H1 (cell line): ENCODE data around the gene HTR1B. TPM values are rescaled to one million over a fixed set of nuclear protein-coding genes. Genes with fewer than 3 reads are reported as not detected.

Experiments
- CTCF ChIA-PET: fragments of 300-600 bp; sonication (Branson Sonifier 250); formaldehyde crosslinking; loops from one replicate; lab custom pipeline; 2021; ENCODE audit not compliant: partially characterized antibody; lab: Charles Lee
- POLR2A ChIA-PET: fragments of 300-600 bp; sonication (Branson Sonifier 250); formaldehyde crosslinking; loops from one replicate; lab custom pipeline; 2021; ENCODE audit warnings: inconsistent platforms; ENCODE audit not compliant: partially characterized antibody; lab: Charles Lee
- DNase-seq, 2 experiments: peaks; one replicate each; pipeline versions ENCODE4 v3.0.0 to v3.0.0-alpha.2; 2010 to 2022; ENCODE audit warnings: low spot score in 2 of 2, low read depth in 1 of 2, mixed read lengths in 1 of 2
- FAIRE-seq: peaks from 2 replicates; lab custom pipeline; 2011; peaks lifted over from hg19 to GRCh38; lab: Jason Lieb, UNC
- H2AFZ ChIP-seq: 2 replicates; pipeline ENCODE4 v1.8.1; 2012; ENCODE audit warnings: low read length, inconsistent platforms
- H2AK5ac ChIP-seq: 2 replicates; pipeline ENCODE4 v1.6.1; 2013; ENCODE audit warnings: low read depth, low read length
- H2BK120ac ChIP-seq: replicated peaks from 2 replicates; pipeline ENCODE3; 2013; ENCODE audit warnings: low read depth, low read length, inconsistent platforms
- H2BK12ac ChIP-seq: 2 replicates; pipeline ENCODE4 v1.6.1; 2013; ENCODE audit warnings: low read depth, low read length
- H2BK15ac ChIP-seq: 2 replicates; pipeline ENCODE4 v1.6.1; 2013; ENCODE audit warnings: low read length
- H2BK20ac ChIP-seq: 2 replicates; pipeline ENCODE4 v1.6.1; 2013; ENCODE audit warnings: low read length
- H2BK5ac ChIP-seq: 2 replicates; pipeline ENCODE4 v1.6.1; 2013; ENCODE audit warnings: low read depth, low read length
- H3K14ac ChIP-seq: 2 replicates; pipeline ENCODE4 v1.6.1; 2013; ENCODE audit warnings: inconsistent platforms; ENCODE audit not compliant: insufficient read length
- H3K18ac ChIP-seq: 2 replicates; pipeline ENCODE4 v1.6.1; 2013; ENCODE audit warnings: low read length; ENCODE audit errors: extremely low read depth
- H3K23ac ChIP-seq: 2 replicates; pipeline ENCODE4 v1.6.1; 2013; ENCODE audit warnings: inconsistent platforms; ENCODE audit not compliant: insufficient read length
- H3K23me2 ChIP-seq: 2 replicates; pipeline ENCODE4 v1.6.1; 2013; ENCODE audit warnings: low read depth, low read length
- H3K27ac ChIP-seq: 2 replicates; pipeline ENCODE4 v1.6.1; 2011; ENCODE audit warnings: low read depth, low read length, inconsistent platforms
- H3K27me3 ChIP-seq, 4 experiments: replicated peaks in 1 of 4; 1 replicate in 1 of 4; 2 replicates in 3 of 4; pipeline versions ENCODE4 v1.6.1 to v1.8.1; 2011 to 2013; ENCODE audit warnings: low read length in 3 of 4, mild to moderate bottlenecking in 3 of 4, inconsistent platforms in 2 of 4, mixed read lengths in 2 of 4, moderate library complexity in 1 of 4; ENCODE audit not compliant: control insufficient read depth in 3 of 4, insufficient read depth in 3 of 4; ENCODE audit errors: extremely low read depth in 1 of 4
- H3K36me3 ChIP-seq, 4 experiments: 2 replicates each; pipeline versions ENCODE4 v1.6.1 to v1.8.1; 2011 to 2013; ENCODE audit warnings: mild to moderate bottlenecking in 4 of 4, low read length in 3 of 4, moderate library complexity in 2 of 4, control low read depth in 1 of 4, inconsistent platforms in 1 of 4; ENCODE audit not compliant: insufficient read depth in 4 of 4, control insufficient read depth in 2 of 4
- H3K4ac ChIP-seq: replicated peaks from 2 replicates; pipeline ENCODE3; 2013; ENCODE audit warnings: low read length, low read depth, mixed read lengths, inconsistent platforms; ENCODE audit not compliant: insufficient read length
- H3K4me1 ChIP-seq, 4 experiments: replicated peaks in 1 of 4; 1 replicate in 1 of 4; 2 replicates in 3 of 4; pipeline versions ENCODE4 v1.6.1 to v1.8.1; 2011 to 2013; ENCODE audit warnings: low read length in 3 of 4, inconsistent platforms in 2 of 4, mixed read lengths in 1 of 4; ENCODE audit not compliant: insufficient read depth in 4 of 4, control insufficient read depth in 3 of 4
- H3K4me2 ChIP-seq, 2 experiments: 2 replicates each; pipeline versions ENCODE4 v1.6.1 to v1.8.1; 2011 to 2013; ENCODE audit warnings: low read depth in 2 of 2, low read length in 2 of 2, control low read depth in 1 of 2, inconsistent platforms in 1 of 2, mild to moderate bottlenecking in 1 of 2; ENCODE audit not compliant: insufficient read depth in 1 of 2
- H3K4me3 ChIP-seq, 4 experiments: fragments of 200-600, 300-600 bp in 1 of 4; sonication (generic), shearing (Covaris generic), sonication (Bioruptor Twin) in 1 of 4; 2 replicates each; pipeline versions ENCODE4 v1.5.1 to v1.8.1; 2011 to 2016; ENCODE audit warnings: low read length in 4 of 4, low read depth in 3 of 4, control low read depth in 2 of 4, inconsistent platforms in 2 of 4, mild to moderate bottlenecking in 2 of 4, mixed read lengths in 1 of 4, moderate library complexity in 1 of 4; ENCODE audit not compliant: insufficient read depth in 2 of 4; ENCODE audit errors: extremely low read depth in 1 of 4
- H3K56ac ChIP-seq: replicated peaks from 2 replicates; pipeline ENCODE3; 2013; ENCODE audit warnings: low read depth, mild to moderate bottlenecking, mixed read lengths, low read length, inconsistent platforms; ENCODE audit not compliant: insufficient read length
- H3K79me1 ChIP-seq: 2 replicates; pipeline ENCODE4 v1.6.1; 2013; ENCODE audit warnings: low read depth, low read length, control low read depth
- H3K79me2 ChIP-seq, 2 experiments: 2 replicates each; pipeline versions ENCODE4 v1.6.1 to v1.8.1; 2012 to 2013; ENCODE audit warnings: low read length in 2 of 2, mild to moderate bottlenecking in 2 of 2, inconsistent platforms in 1 of 2; ENCODE audit not compliant: insufficient read depth in 2 of 2, control insufficient read depth in 1 of 2
- H3K9ac ChIP-seq, 4 experiments: replicated peaks in 1 of 4; 1 replicate in 1 of 4; 2 replicates in 3 of 4; pipeline versions ENCODE4 v1.6.1 to v1.8.1; 2011 to 2013; ENCODE audit warnings: low read depth in 3 of 4, low read length in 3 of 4, control low read depth in 2 of 4, mild to moderate bottlenecking in 2 of 4, moderate library complexity in 2 of 4, inconsistent platforms in 1 of 4; ENCODE audit errors: extremely low read depth in 1 of 4
- H3K9me3 ChIP-seq, 2 experiments: 2 replicates each; pipeline versions ENCODE4 v1.6.1 to v1.8.1; 2012 to 2013; ENCODE audit warnings: mild to moderate bottlenecking in 2 of 2, moderate library complexity in 2 of 2, control low read depth in 1 of 2, inconsistent platforms in 1 of 2, low read depth in 1 of 2, low read length in 1 of 2, mixed read lengths in 1 of 2; ENCODE audit not compliant: insufficient read depth in 2 of 2
- H4K20me1 ChIP-seq, 2 experiments: replicated peaks in 1 of 2; 2 replicates each; pipeline versions ENCODE3 to v1.8.1; 2011 to 2013; ENCODE audit warnings: inconsistent platforms in 2 of 2, low read length in 2 of 2, mild to moderate bottlenecking in 1 of 2; ENCODE audit not compliant: insufficient read depth in 2 of 2, control insufficient read depth in 1 of 2
- H4K5ac ChIP-seq: 2 replicates; pipeline ENCODE4 v1.6.1; 2013; ENCODE audit warnings: low read length, low read depth, mixed read lengths, inconsistent platforms; ENCODE audit not compliant: insufficient read length
- H4K8ac ChIP-seq: 2 replicates; pipeline ENCODE4 v1.8.0; 2013; ENCODE audit warnings: mild to moderate bottlenecking, moderate library complexity, low read length, inconsistent platforms; ENCODE audit not compliant: insufficient read depth; ENCODE audit errors: extremely low read depth
- H4K91ac ChIP-seq: replicated peaks from 2 replicates; pipeline ENCODE3; 2013; ENCODE audit warnings: low read length, mixed read lengths, inconsistent platforms; ENCODE audit not compliant: insufficient read length
- CEBPB ChIP-seq: IDR thresholded peaks from 2 replicates; pipeline ENCODE4 v1.6.1; 2012; ENCODE audit warnings: low read depth, low read length
- CTBP2 ChIP-seq: IDR thresholded peaks from 2 replicates; pipeline ENCODE4 v1.7.0; 2011; ENCODE audit warnings: borderline replicate concordance, mild to moderate bottlenecking, moderate library complexity, mixed read lengths, low read length; ENCODE audit not compliant: insufficient read depth, insufficient read length
- FOSL1 ChIP-seq: IDR thresholded peaks from 2 replicates; pipeline ENCODE4 v1.6.1; 2011; ENCODE audit warnings: mild to moderate bottlenecking, low read depth, low read length, moderate library complexity; ENCODE audit not compliant: insufficient read depth
- JUN ChIP-seq: IDR thresholded peaks from 2 replicates; pipeline ENCODE4 v1.6.1; 2011; ENCODE audit warnings: low read depth, mild to moderate bottlenecking, improper control_type of control experiment, low read length
- KDM1A ChIP-seq: fragments of 200-600, 300-600 bp; sonication (generic); IDR thresholded peaks from 2 replicates; pipeline ENCODE4 v1.7.1; 2016; ENCODE audit warnings: mild to moderate bottlenecking, low read length, borderline replicate concordance
- KDM4A ChIP-seq: IDR thresholded peaks from one replicate; pipeline ENCODE4 v1.7.1; 2012; ENCODE audit warnings: low read depth, mild to moderate bottlenecking, moderate library complexity, low read length, inconsistent platforms; ENCODE audit not compliant: severe bottlenecking
- MAFK ChIP-seq: IDR thresholded peaks from 2 replicates; pipeline ENCODE4 v1.6.1; 2012; ENCODE audit warnings: low read depth, mild to moderate bottlenecking, improper control_type of control experiment, low read length
- NANOG ChIP-seq: IDR thresholded peaks from 2 replicates; pipeline ENCODE4 v1.6.1; 2011; ENCODE audit warnings: low read length, low read depth, mild to moderate bottlenecking, inconsistent platforms; ENCODE audit not compliant: insufficient read depth, poor library complexity, severe bottlenecking
- POU5F1 ChIP-seq: IDR thresholded peaks from 2 replicates; pipeline ENCODE4 v1.6.1; 2011; ENCODE audit warnings: low read depth, mild to moderate bottlenecking, low read length, moderate library complexity
- RFX5 ChIP-seq: IDR thresholded peaks from 2 replicates; pipeline ENCODE4 v1.6.1; 2011; ENCODE audit warnings: low read depth, low read length, improper control_type of control experiment, borderline replicate concordance
- SIN3A ChIP-seq, 2 experiments: IDR thresholded peaks in 1 of 2; conservative IDR thresholded peaks in 1 of 2; 2 replicates each; pipeline ENCODE4 v1.6.1; 2011 to 2012; ENCODE audit warnings: low read length in 2 of 2, improper control_type of control experiment in 1 of 2, low read depth in 1 of 2, mild to moderate bottlenecking in 1 of 2
- SIX5 ChIP-seq: IDR thresholded peaks from 2 replicates; pipeline ENCODE4 v1.6.1; 2011; ENCODE audit warnings: mild to moderate bottlenecking, low read depth, low read length
- SP2 ChIP-seq: IDR thresholded peaks from 2 replicates; pipeline ENCODE4 v1.6.1; 2012; ENCODE audit warnings: mild to moderate bottlenecking, low read length, inconsistent platforms
- TBP ChIP-seq: IDR thresholded peaks from 2 replicates; pipeline ENCODE4 v1.6.1; 2011; ENCODE audit warnings: low read depth, low read length, improper control_type of control experiment
- TEAD4 ChIP-seq: IDR thresholded peaks from 2 replicates; pipeline ENCODE4 v1.6.1; 2012; ENCODE audit warnings: low read depth, low read length, inconsistent platforms, mixed read lengths
- ZNF274 ChIP-seq: IDR thresholded peaks from 2 replicates; pipeline ENCODE4 v1.7.0; 2012; ENCODE audit warnings: low read length, borderline replicate concordance; ENCODE audit errors: extremely low read depth
- polyA plus RNA-seq, 7 experiments: library from polyadenylated mRNA; depleted of rRNA in 3 of 7; stranded (reverse) in 5 of 7; unstranded in 2 of 7; fragments of >200 nt in 5 of 7; fragments of 200-250 nt in 2 of 7; gene quantifications; 1 replicate in 5 of 7; 2 replicates in 1 of 7; 4 replicates in 1 of 7; pipeline versions ENCODE4 v1.2.1 to v1.2.3, GENCODE V29; 2011 to 2013; ENCODE audit warnings: missing spikeins in 2 of 7, mixed read lengths in 2 of 7
- total RNA-seq: library from RNA; stranded (reverse); fragmentation: NEBNext Ultra II Directional; extraction: Animal tissue kit (Norgen Biotek cat#: 25700); gene quantifications from 2 replicates; pipeline ENCODE4 v1.2.1, GENCODE V29; 2021

The HTR1B gene
- total and polyA plus RNA-seq, 2 of the 8 experiments (the other 6 are each of a cell fraction or from before 2014, with no cell fraction given): 1.1 to 1.4 TPM

DNA sequence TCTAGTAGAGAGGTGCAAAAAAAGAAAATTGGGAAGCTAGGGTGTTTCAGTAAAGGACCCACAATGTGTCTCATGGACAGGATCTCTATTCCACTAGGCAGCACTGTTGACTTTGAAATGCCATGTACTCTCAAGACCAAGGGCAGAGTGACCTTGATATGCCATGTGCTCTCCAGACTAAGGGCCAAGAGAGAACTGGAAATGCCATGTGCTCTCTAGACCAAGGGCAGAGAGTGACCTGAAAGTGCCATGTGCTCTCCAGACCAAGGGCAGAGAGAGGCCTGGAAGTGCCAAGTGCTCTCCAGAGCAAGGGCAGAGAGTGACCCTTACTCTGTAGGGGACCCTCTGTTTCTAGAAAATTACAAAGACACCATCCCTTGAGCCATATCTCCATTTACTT lies 49.3 kb upstream of the HTR1B start:
- Histone ChIP-seq H4K5ac (no peak overlapping the region), H3K23me2 (no peaks in the 10 kb centered on the region), H3K4me1 (no peaks in the 10 kb centered on the region), H3K14ac (no peak overlapping the region), H3K9ac (no peak overlapping the region), H3K23ac (no peak overlapping the region), H2AK5ac (no peak overlapping the region), H3K18ac (no peak overlapping the region), H3K27ac (no peak overlapping the region), H2BK20ac (no peak overlapping the region), H4K8ac (no peak overlapping the region), H3K4me3 (no peak overlapping the region), H3K56ac (no peak overlapping the region), H3K79me2 (no peaks in the 10 kb centered on the region), H2BK12ac (no peak overlapping the region), H4K20me1 (no peaks in the 10 kb centered on the region), H3K9me3 (peaks cover 18 to 23% of the 10 kb centered on the region in 2 experiments), H2BK5ac (no peak overlapping the region), H3K4ac (no peak overlapping the region), H2BK15ac (no peak overlapping the region), H3K36me3 (no peaks in the 10 kb centered on the region; a peak in 1 of 8 replicates), H3K79me1 (no peaks in the 10 kb centered on the region), H2AFZ (no peak overlapping the region), H3K27me3 (no peaks in the 10 kb centered on the region), H4K91ac (no peak overlapping the region), H2BK120ac (no peak overlapping the region), H3K4me2 (no peak overlapping the region)
- ChIA-PET CTCF (no interaction called here), POLR2A (no interaction called here)
- DNase-seq (no peak), FAIRE-seq (no peak)
- no peak for TF ChIP-seq CEBPB
- TF ChIP-seq SP2: no peak
- TF ChIP-seq SIX5: no peak
- no peak for TF ChIP-seq RFX5
- TF ChIP-seq CTBP2: no peak
- no peak for TF ChIP-seq POU5F1
- TF ChIP-seq TEAD4: no peak
- no peak for TF ChIP-seq MAFK
- no peak for TF ChIP-seq KDM1A
- no peak for TF ChIP-seq KDM4A
- TF ChIP-seq SIN3A (conservative IDR thresholded peaks at IDR 0.05 in 1 of 2, IDR thresholded peaks at IDR 0.05 in 1 of 2; ENCODE audit: low read depth in 1 of 2, low read length in 2 of 2): no peak
- no peak for TF ChIP-seq ZNF274
- TF ChIP-seq NANOG: no peak
- TF ChIP-seq TBP: no peak
- no peak for TF ChIP-seq JUN
- TF ChIP-seq FOSL1: no peak
